Naive thymus-derived CD4-positive, alpha-beta T cell (primary cell): ENCODE results near the gene CNN2. TPM values are rescaled to one million over a fixed set of nuclear protein-coding genes. Genes with fewer than 3 reads are reported as not detected.

Experiments used
- ATAC-seq: fragments of 150-1000 bp; cut with Tn5 transposase; 2 replicates; pipeline ENCODE4 v1.10.0; 2021; ENCODE audit warnings: mild to moderate bottlenecking, moderate library complexity
- CTCF ChIA-PET: fragments of 350-600 bp; sonication (Branson Sonifier 250); formaldehyde crosslinking; loops from one replicate; lab custom pipeline; 2021; ENCODE audit warnings: antibody characterized with exemption; lab: Charles Lee
- POLR2A ChIA-PET: fragments of 350-600 bp; sonication (Branson Sonifier 250); formaldehyde crosslinking; loops from one replicate; lab custom pipeline; 2021; ENCODE audit warnings: antibody characterized with exemption, inconsistent platforms; lab: Charles Lee
- DNase-seq, 9 donors: peaks; one replicate each; pipeline versions ENCODE4 v3.0.0 to v3.0.0-alpha.2; 2020 to 2022; ENCODE audit warnings: mixed read lengths in 1 of 9
- H3K27ac ChIP-seq: one replicate; pipeline ENCODE4 v1.7.0; 2013; ENCODE audit warnings: mild to moderate bottlenecking, low read depth, low read length, moderate library complexity
- H3K27me3 ChIP-seq, 2 donors: one replicate each; pipeline ENCODE4 v1.7.0; 2013; ENCODE audit warnings: low read length in 2 of 2, mild to moderate bottlenecking in 2 of 2, moderate library complexity in 2 of 2; ENCODE audit not compliant: control insufficient read depth in 2 of 2, insufficient read depth in 2 of 2
- H3K36me3 ChIP-seq, 3 experiments: 1 replicate in 2 of 3; 2 replicates in 1 of 3; pipeline ENCODE4 v1.7.0; 2013; ENCODE audit warnings: low read length in 3 of 3, mild to moderate bottlenecking in 3 of 3, moderate library complexity in 1 of 3; ENCODE audit not compliant: insufficient read depth in 3 of 3, control insufficient read depth in 2 of 3
- H3K4me1 ChIP-seq, 2 donors: one replicate each; pipeline ENCODE4 v1.7.0; 2013; ENCODE audit warnings: low read length in 2 of 2, mild to moderate bottlenecking in 2 of 2, moderate library complexity in 1 of 2; ENCODE audit not compliant: control insufficient read depth in 2 of 2, insufficient read depth in 2 of 2
- H3K4me3 ChIP-seq: 2 replicates; pipeline ENCODE4 v1.7.0; 2013; ENCODE audit warnings: mild to moderate bottlenecking, low read length
- H3K9me3 ChIP-seq, 3 experiments: 1 replicate in 2 of 3; 2 replicates in 1 of 3; pipeline ENCODE4 v1.7.0; 2013; ENCODE audit warnings: low read length in 3 of 3; ENCODE audit not compliant: control insufficient read depth in 2 of 3
- H3K27ac Mint-ChIP-seq, 9 donors: one replicate each; pipeline ENCODE4 v1.8.0; 2020 to 2022; ENCODE audit warnings: mixed read lengths in 9 of 9, mild to moderate bottlenecking in 8 of 9, moderate library complexity in 5 of 9, inconsistent platforms in 2 of 9
- H3K27me3 Mint-ChIP-seq, 5 donors: one replicate each; pipeline ENCODE4 v1.8.0; 2021 to 2022; ENCODE audit warnings: mixed read lengths in 5 of 5, mild to moderate bottlenecking in 1 of 5
- H3K36me3 Mint-ChIP-seq, 5 donors: one replicate each; pipeline ENCODE4 v1.8.0; 2020 to 2022; ENCODE audit warnings: mixed read lengths in 5 of 5, mild to moderate bottlenecking in 3 of 5, inconsistent platforms in 1 of 5
- H3K4me1 Mint-ChIP-seq, 7 donors: one replicate each; pipeline ENCODE4 v1.8.0; 2020 to 2022; ENCODE audit warnings: mixed read lengths in 7 of 7, mild to moderate bottlenecking in 3 of 7, inconsistent platforms in 1 of 7
- H3K4me3 Mint-ChIP-seq, 10 donors: one replicate each; pipeline ENCODE4 v1.8.0; 2020 to 2022; ENCODE audit warnings: mild to moderate bottlenecking in 10 of 10, mixed read lengths in 10 of 10, moderate library complexity in 6 of 10, inconsistent platforms in 2 of 10
- H3K9me3 Mint-ChIP-seq, 11 donors: one replicate each; pipeline ENCODE4 v1.8.0; 2020 to 2022; ENCODE audit warnings: mixed read lengths in 11 of 11, mild to moderate bottlenecking in 4 of 11, inconsistent platforms in 1 of 11, moderate library complexity in 1 of 11
- intact Hi-C, 2 donors: fragments of 100-400 bp; cut with micrococcal nuclease; formaldehyde crosslinking; loops; one replicate each; pipeline ENCODE4 v1.15.1; 2023
- polyA plus RNA-seq, 2 donors: library from polyadenylated mRNA; unstranded; fragments of 300-500 nt; fragmentation: Illumina TruSeq; gene quantifications; one replicate each; pipeline ENCODE4 v1.2.3, GENCODE V29; 2021
- total RNA-seq, 6 experiments: library from RNA in 5 of 6; stranded (reverse) in 5 of 6; gene quantifications; 1 replicate in 5 of 6; 2 replicates in 1 of 6; pipeline ENCODE4 v1.2.3 and lab custom pipeline; 2021 to 2026

The CNN2 gene
- total RNA-seq (100 to 1,000 TPM; 234 to 440 (median 240) TPM), polyA plus RNA-seq (100 to 1,000 TPM; 401 to 704 TPM), total RNA-seq (lab: John Stamatoyannopoulos, UW) (347 reads per million, percentile 97 among the genes with 10 or more reads in this experiment)

GRCh38 chr19:1025960-1026782 lies at the start of gene CNN2:
Gene CNN2, plus strand, starts transcription at chr19:1026608. Its CDS starts 54 bp downstream, at chr19:1026662.
- intact Hi-C loops, result loop anchor here (5.0 to 10.0 kb wide), 2 partner anchors 41 to 379 kb away; partner anchors contain the start of genes ARHGAP45 (in 1 of the 2), DAZAP1 (in 1 of the 2) and GAMT (in 1 of the 2)
- Histone ChIP-seq H3K36me3 (peaks cover 0 to 16% (median 7%) of the 10 kb centered on the region in 3 experiments), H3K27ac (peak within 1 kb of the TSS; percentile 85), H3K27me3 (no peaks in the 10 kb centered on the region), H3K9me3 (no peaks in the 10 kb centered on the region), H3K4me3 (peak within 1 kb of the TSS; percentile 99), H3K4me1 (peaks cover 21 to 31% of the 10 kb centered on the region in 2 donors)
- H3K36me3 Mint-ChIP-seq, result peaks cover 0 to 11% (median 9%) of the 10 kb centered on the region in 5 donors
- POLR2A ChIA-PET, result interaction anchor here (0.6 to 18.2 kb wide), 16 partner anchors 10 to 243 kb away, joined by 3 to 495 read pairs (median 4); partner anchors contain the start of genes ABCA7, ARHGAP45, CIRBP and WDR18
- ATAC-seq (peak; percentile 49), DNase-seq (peak in 8 of 9 donors; percentile 49 to 85 (median 58))
- peaks cover 0 to 11% (median 0%) of the 10 kb centered on the region in 11 donors for H3K9me3 Mint-ChIP-seq
- peaks cover 0 to 7% (median 0%) of the 10 kb centered on the region in 5 donors for H3K27me3 Mint-ChIP-seq
- H3K4me3 Mint-ChIP-seq, result peak within 1 kb of the TSS; percentile 93 to 99 (median 97)
- peaks cover 0 to 43% (median 26%) of the 10 kb centered on the region in 7 donors for H3K4me1 Mint-ChIP-seq
- CTCF ChIA-PET, result interaction anchor here (1.2 to 1.4 kb wide), 2 partner anchors 12 to 14 kb away, joined by 5 to 6 read pairs; partner anchors contain the start of gene ABCA7
- peak within 1 kb of the TSS; percentile 88 to 98 (median 94) for H3K27ac Mint-ChIP-seq

- ChIA-PET POLR2A (interaction anchor here (1.2 kb wide), 1 partner anchor 53 kb away, joined by 4 read pairs; no protein-coding TSS in a partner anchor), CTCF (no interaction called here)
- ATAC-seq (no peak), DNase-seq (no peak)
- peaks cover 0 to 5% (median 5%) of the 10 kb centered on the region in 5 donors for H3K36me3 Mint-ChIP-seq
- no peak overlapping the region for H3K4me3 Mint-ChIP-seq
- Histone ChIP-seq H3K27me3 (no peaks in the 10 kb centered on the region), H3K4me3 (no peak overlapping the region), H3K27ac (no peak overlapping the region), H3K4me1 (no peaks in the 10 kb centered on the region), H3K9me3 (no peaks in the 10 kb centered on the region), H3K36me3 (no peaks in the 10 kb centered on the region)
- intact Hi-C loops, result no loop called here
- H3K9me3 Mint-ChIP-seq, result no peaks in the 10 kb centered on the region
- no peaks in the 10 kb centered on the region for H3K27me3 Mint-ChIP-seq
- no peak overlapping the region for H3K27ac Mint-ChIP-seq
- no peaks in the 10 kb centered on the region for H3K4me1 Mint-ChIP-seq
Observed at GRCh38 chr19:977058-977464, 49.3 kb upstream of the CNN2 start.

GRCh38 chr19:979318-979741 lies 47.1 kb upstream of the CNN2 start:
- H3K27me3 ChIP-seq, result no peaks in the 10 kb centered on the region
- no peaks in the 10 kb centered on the region for H3K27me3 Mint-ChIP-seq
- peaks cover 4 to 13% of the 10 kb centered on the region in 2 donors for H3K4me1 ChIP-seq
- H3K27ac ChIP-seq, result no peak overlapping the region
- H3K9me3 ChIP-seq, result no peaks in the 10 kb centered on the region
- intact Hi-C loops, result no loop called here
- POLR2A ChIA-PET, result no interaction called here
- ATAC-seq (no peak), DNase-seq (no peak)
- H3K36me3 ChIP-seq, result peaks cover 0 to 2% (median 0%) of the 10 kb centered on the region in 3 experiments
- no peaks in the 10 kb centered on the region for H3K9me3 Mint-ChIP-seq
- no peak overlapping the region for H3K4me3 ChIP-seq
- H3K4me3 Mint-ChIP-seq, result no peak overlapping the region
- H3K4me1 Mint-ChIP-seq, result peaks cover 0 to 8% (median 3%) of the 10 kb centered on the region in 7 donors
- CTCF ChIA-PET, result interaction anchor here (6.8 kb wide), 1 partner anchor 57 kb away, joined by 106 read pairs; no protein-coding TSS in a partner anchor
- no peaks in the 10 kb centered on the region for H3K36me3 Mint-ChIP-seq
- H3K27ac Mint-ChIP-seq, result no peak overlapping the region

- Histone ChIP-seq H3K4me1 (peaks cover 4 to 17% of the 10 kb centered on the region in 2 donors), H3K36me3 (peaks cover 0 to 6% (median 0%) of the 10 kb centered on the region in 3 experiments), H3K9me3 (no peaks in the 10 kb centered on the region), H3K27me3 (no peaks in the 10 kb centered on the region), H3K27ac (no peak overlapping the region), H3K4me3 (no peak overlapping the region)
- no peak for ATAC-seq
- Mint-ChIP-seq H3K4me1 (peaks cover 5 to 17% (median 9%) of the 10 kb centered on the region in 7 donors), H3K4me3 (peak overlapping the region in 1 of 10 donors; percentile 14), H3K9me3 (no peaks in the 10 kb centered on the region), H3K27me3 (no peaks in the 10 kb centered on the region), H3K27ac (peak overlapping the region in 1 of 9 donors; percentile 84), H3K36me3 (no peaks in the 10 kb centered on the region)
- no peak for DNase-seq
- ChIA-PET CTCF (interaction anchor here (0.6 to 6.8 kb wide), 2 partner anchors 22 to 58 kb away, joined by 3 to 106 read pairs; no protein-coding TSS in a partner anchor), POLR2A (interaction anchor here (1.9 kb wide), 1 partner anchor 57 kb away, joined by 13 read pairs; no protein-coding TSS in a partner anchor)
- intact Hi-C loops, result loop anchor here (5.0 to 10.0 kb wide), 2 partner anchors 206 to 298 kb away; no protein-coding TSS in a partner anchor
Observed at GRCh38 chr19:980133-980998, 46.0 kb upstream of the CNN2 start.

GRCh38 chr19:982567-983170 lies 43.7 kb upstream of the CNN2 start:
- Mint-ChIP-seq H3K4me1 (peaks cover 6 to 21% (median 16%) of the 10 kb centered on the region in 7 donors), H3K27me3 (no peaks in the 10 kb centered on the region), H3K27ac (peak overlapping the region in 6 of 9 donors; percentile 23 to 76 (median 43)), H3K4me3 (peak overlapping the region in 9 of 10 donors; percentile 20 to 98 (median 55)), H3K36me3 (peaks cover 0 to 4% (median 0%) of the 10 kb centered on the region in 5 donors), H3K9me3 (no peaks in the 10 kb centered on the region)
- intact Hi-C loops, result loop anchor here (1.0 to 10.0 kb wide), 6 partner anchors 61 to 300 kb away; no protein-coding TSS in a partner anchor
- POLR2A ChIA-PET, result interaction anchor here (0.6 to 2.8 kb wide), 3 partner anchors 13 to 420 kb away, joined by 3 to 28 read pairs (median 4); no protein-coding TSS in a partner anchor
- ATAC-seq, result peak; percentile 84
- CTCF ChIA-PET, result interaction anchor here (0.7 to 6.8 kb wide), 9 partner anchors 12 to 213 kb away, joined by 3 to 106 read pairs (median 4); partner anchors contain the start of gene RNU6-2
- H3K4me1 ChIP-seq, result peaks cover 4 to 17% of the 10 kb centered on the region in 2 donors
- H3K36me3 ChIP-seq, result peaks cover 0 to 24% (median 0%) of the 10 kb centered on the region in 3 experiments
- H3K9me3 ChIP-seq, result no peaks in the 10 kb centered on the region
- H3K27ac ChIP-seq, result peak overlapping the region; percentile 57
- H3K4me3 ChIP-seq, result no peak overlapping the region
- no peaks in the 10 kb centered on the region for H3K27me3 ChIP-seq
- peak; percentile 47 to 91 (median 70) for DNase-seq
